HG02852 (cell line): Measurements from ENCODE around the gene CUX1.
"Not testable (repeated sequence)": the region's sequence is repeated elsewhere in the genome, so short reads cannot be mapped to it uniquely, and the experiment has no call there.

Experiments used
- ATAC-seq: cut with Tn5 transposase; IDR thresholded peaks from one replicate; pipeline ENCODE4 v1.9.1; 2021; ENCODE audit warnings: mild to moderate bottlenecking, moderate library complexity; ENCODE audit not compliant: unreplicated experiment

The CUX1 gene

GRCh38 chr7:102036958-102037357, 219.5 kb downstream of the CUX1 start:
- no peak for ATAC-seq

- ATAC-seq = no peak
These were observed 222.3 kb downstream of the CUX1 start for GRCh38 chr7:102039706-102040105.

- ATAC-seq = no peak
These were observed 223.1 kb downstream of the CUX1 start for GRCh38 chr7:102040569-102040968.

GRCh38 chr7:102042016-102042656, 224.7 kb downstream of the CUX1 start:
- no peak for ATAC-seq

- not testable (repeated sequence) for ATAC-seq
These were observed 225.4 kb downstream of the CUX1 start for GRCh38 chr7:102042796-102043195.

GRCh38 chr7:102044641-102044983, 227.2 kb downstream of the CUX1 start:
- no peak for ATAC-seq

GRCh38 chr7:102044984-102045673, 227.7 kb downstream of the CUX1 start:
- ATAC-seq = no peak

- no peak for ATAC-seq
These were observed 228.4 kb downstream of the CUX1 start for GRCh38 chr7:102045681-102046372.

GRCh38 chr7:102046373-102047117, 229.1 kb downstream of the CUX1 start:
- ATAC-seq = no peak

- no peak for ATAC-seq
These were observed 229.7 kb downstream of the CUX1 start for GRCh38 chr7:102047167-102047566.

GRCh38 chr7:102049765-102050164, 232.3 kb downstream of the CUX1 start:
- ATAC-seq = no peak

GRCh38 chr7:102050864-102051460, 233.5 kb downstream of the CUX1 start:
- ATAC-seq = no peak

GRCh38 chr7:102051736-102052135, 234.3 kb downstream of the CUX1 start:
- ATAC-seq = not testable (repeated sequence)

- no peak for ATAC-seq
These were observed 236.7 kb downstream of the CUX1 start for GRCh38 chr7:102054158-102054557.

GRCh38 chr7:102055181-102055976, 238.0 kb downstream of the CUX1 start:
- ATAC-seq = no peak

- no peak for ATAC-seq
These were observed 242.1 kb downstream of the CUX1 start for GRCh38 chr7:102059524-102059923.

GRCh38 chr7:102061354-102061945, 244.0 kb downstream of the CUX1 start:
- ATAC-seq = no peak

GRCh38 chr7:102061981-102062390, 244.6 kb downstream of the CUX1 start:
- peak; percentile 79 for ATAC-seq

- ATAC-seq = no peak
These were observed 246.3 kb downstream of the CUX1 start for GRCh38 chr7:102063690-102064180.
